ENCODE measurements around the gene FAM222B.
A peak's percentile ranks its signal among the peaks of the same experiment; 100 is the strongest.

Gene FAM222B

DNA sequence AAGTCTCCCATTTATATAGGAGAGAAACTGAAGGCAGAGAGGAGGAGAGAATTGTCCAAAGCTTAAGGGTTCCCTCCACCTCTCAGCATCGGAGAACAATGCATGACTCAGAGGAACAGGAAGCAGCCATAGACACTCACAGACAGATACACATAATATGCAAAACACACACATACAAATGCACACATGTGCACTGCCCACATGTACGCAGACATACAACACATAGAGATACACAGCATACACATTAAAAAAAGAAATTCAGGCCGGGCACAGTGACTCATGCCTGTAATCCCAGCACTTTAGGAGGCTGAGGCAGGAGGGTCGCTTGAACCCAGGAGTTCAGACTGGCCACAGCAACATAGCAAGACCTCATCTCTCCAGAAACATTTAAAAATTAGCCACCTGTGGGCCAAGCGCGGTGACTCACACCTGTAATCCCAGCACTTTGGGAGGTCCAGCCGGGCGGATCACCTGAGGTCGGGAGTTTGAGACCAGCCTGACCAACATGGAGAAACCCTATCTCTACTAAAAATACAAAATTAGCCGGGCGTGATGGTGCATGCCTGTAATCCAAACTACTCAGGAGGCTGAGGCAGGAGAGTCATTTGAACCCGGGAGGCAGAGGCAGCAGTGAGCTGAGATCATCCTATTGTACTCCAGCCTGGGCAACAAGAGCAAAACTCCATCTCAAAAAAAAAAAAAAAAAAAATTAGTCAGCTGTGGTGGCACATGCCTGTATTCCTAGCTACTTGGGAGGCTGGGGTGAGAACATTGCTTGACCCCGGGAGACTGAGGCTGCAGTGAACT is 23.6 kb upstream of the FAM222B start:
- Histone ChIP-seq H3K36me3 (ENCODE audit: insufficient read depth, low read length) (no peaks in the 10 kb centered on the region), H3K27ac (ENCODE audit: low read depth, low read length) (no peak overlapping the region), H3K4me3 (ENCODE audit: low read depth in 1 of 2, low read length in 2 of 2) (no peak overlapping the region), H3K9me3 (ENCODE audit: low read length) (no peaks in the 10 kb centered on the region), H3K27me3 (ENCODE audit: control insufficient read depth in 1 of 2, insufficient read depth in 2 of 2, low read length in 2 of 2) (no peaks in the 10 kb centered on the region), H3K9ac (ENCODE audit: low read length) (no peak overlapping the region), H3K4me1 (ENCODE audit: insufficient read depth, low read length) (no peaks in the 10 kb centered on the region)

DNA sequence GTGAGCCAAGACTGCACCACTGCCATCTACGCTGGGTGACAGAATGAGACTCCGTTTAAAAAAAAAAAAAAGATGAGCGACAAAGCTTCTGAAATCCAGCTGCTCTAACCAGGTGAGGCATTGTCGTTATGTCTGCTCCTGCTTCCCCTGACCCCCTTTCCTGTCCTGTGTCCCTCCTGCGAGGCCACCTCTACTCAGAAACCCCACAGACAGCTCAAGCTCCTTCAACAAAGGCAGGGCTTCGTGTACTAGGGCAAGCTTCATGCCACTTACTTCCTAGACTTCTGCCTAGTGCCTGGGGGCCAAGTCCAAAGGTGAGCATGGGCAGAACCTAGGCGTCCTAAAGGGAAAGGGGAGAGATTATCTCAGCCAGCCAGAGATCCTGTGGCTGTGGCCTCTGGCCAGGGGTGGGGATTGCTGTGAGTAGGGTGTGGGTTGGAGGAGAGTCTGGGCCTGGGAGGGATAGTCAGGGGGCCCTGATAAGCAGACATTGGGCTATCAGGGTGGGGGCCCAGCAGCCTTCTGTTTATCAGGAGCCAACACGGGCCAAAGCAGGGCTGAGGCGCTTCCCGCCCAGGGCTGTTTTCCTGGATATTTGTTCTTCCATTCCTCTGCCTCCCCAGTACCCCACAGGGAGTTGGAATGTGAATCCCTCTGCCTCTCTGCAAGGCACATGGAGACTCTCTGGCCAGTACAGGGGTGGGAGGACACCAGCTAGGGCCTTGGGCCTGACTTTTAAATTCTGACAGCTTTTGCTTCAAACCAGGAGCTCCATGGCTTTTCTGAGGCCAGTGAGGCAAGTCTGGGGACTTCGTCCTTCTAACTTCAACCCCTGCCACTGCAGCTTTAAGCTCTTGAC is 22.6 kb upstream of the FAM222B start:
- Histone ChIP-seq H3K4me3 (ENCODE audit: low read depth in 1 of 2, low read length in 2 of 2) (no peak overlapping the region), H3K4me1 (ENCODE audit: insufficient read depth, low read length) (no peaks in the 10 kb centered on the region), H3K36me3 (ENCODE audit: insufficient read depth, low read length) (peaks cover 6% of the 10 kb centered on the region), H3K27ac (ENCODE audit: low read depth, low read length) (no peak overlapping the region), H3K27me3 (ENCODE audit: control insufficient read depth in 1 of 2, insufficient read depth in 2 of 2, low read length in 2 of 2) (no peaks in the 10 kb centered on the region), H3K9ac (ENCODE audit: low read length) (no peak overlapping the region), H3K9me3 (ENCODE audit: low read length) (no peaks in the 10 kb centered on the region)

- Histone ChIP-seq H3K9ac (ENCODE audit: low read length) (no peak overlapping the region), H3K4me1 (ENCODE audit: insufficient read depth, low read length) (no peaks in the 10 kb centered on the region), H3K4me3 (ENCODE audit: low read depth in 1 of 2, low read length in 2 of 2) (no peak overlapping the region), H3K27ac (ENCODE audit: low read depth, low read length) (no peak overlapping the region), H3K9me3 (ENCODE audit: low read length) (no peaks in the 10 kb centered on the region), H3K27me3 (ENCODE audit: control insufficient read depth in 1 of 2, insufficient read depth in 2 of 2, low read length in 2 of 2) (no peaks in the 10 kb centered on the region), H3K36me3 (ENCODE audit: insufficient read depth, low read length) (peaks cover 11% of the 10 kb centered on the region)
These were observed 21.4 kb upstream of the FAM222B start for GRCh38 chr17:28863953-28864352.

DNA sequence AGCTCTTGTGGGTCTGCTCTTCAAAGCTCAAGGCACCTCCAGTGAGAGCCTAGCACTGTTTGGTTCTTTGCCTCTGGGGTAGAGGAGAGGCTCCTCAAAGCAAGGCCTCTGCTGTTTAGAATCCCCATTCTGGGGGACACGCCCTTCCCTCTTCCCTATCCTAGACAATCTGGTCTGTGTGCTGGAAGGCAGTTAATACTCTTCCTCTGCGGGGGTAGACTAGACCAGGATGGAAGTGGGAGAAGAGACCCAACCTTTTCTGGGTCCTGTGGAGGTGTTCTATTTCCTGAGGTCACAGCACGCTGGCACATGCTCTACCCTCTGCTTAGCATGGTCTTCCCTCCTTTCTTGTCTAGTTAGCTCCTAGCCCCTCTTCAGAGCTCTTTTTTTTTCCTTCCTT is 20.0 kb upstream of the FAM222B start:
- no peak overlapping the region for H3K4me3 ChIP-seq (ENCODE audit: low read depth in 1 of 2, low read length in 2 of 2)

GRCh38 chr17:28861393-28862203 is 19.0 kb upstream of the FAM222B start:
- H3K9ac ChIP-seq (ENCODE audit: low read length): no peak overlapping the region

More for the DNA sequence above, 20.0 kb upstream of the FAM222B start:
- Histone ChIP-seq H3K27ac (ENCODE audit: low read depth, low read length) (no peak overlapping the region), H3K4me1 (ENCODE audit: insufficient read depth, low read length) (no peaks in the 10 kb centered on the region), H3K27me3 (ENCODE audit: control insufficient read depth in 1 of 2, insufficient read depth in 2 of 2, low read length in 2 of 2) (no peaks in the 10 kb centered on the region), H3K36me3 (ENCODE audit: insufficient read depth, low read length) (peaks cover 25% of the 10 kb centered on the region), H3K9ac (ENCODE audit: low read length) (no peak overlapping the region), H3K9me3 (ENCODE audit: low read length) (no peaks in the 10 kb centered on the region)

GRCh38 chr17:28860363-28860808 is 17.8 kb upstream of the FAM222B start:
- Histone ChIP-seq H3K4me1 (ENCODE audit: insufficient read depth, low read length) (peaks cover 4% of the 10 kb centered on the region), H3K27ac (ENCODE audit: low read depth, low read length) (no peak overlapping the region), H3K9ac (ENCODE audit: low read length) (no peak overlapping the region), H3K27me3 (ENCODE audit: control insufficient read depth in 1 of 2, insufficient read depth in 2 of 2, low read length in 2 of 2) (no peaks in the 10 kb centered on the region), H3K9me3 (ENCODE audit: low read length) (no peaks in the 10 kb centered on the region), H3K4me3 (ENCODE audit: low read depth in 1 of 2, low read length in 2 of 2) (no peak overlapping the region), H3K36me3 (ENCODE audit: insufficient read depth, low read length) (peaks cover 29% of the 10 kb centered on the region)

More at GRCh38 chr17:28861393-28862203, 19.0 kb upstream of the FAM222B start:
- Histone ChIP-seq H3K9me3 (ENCODE audit: low read length) (no peaks in the 10 kb centered on the region), H3K4me3 (ENCODE audit: low read depth in 1 of 2, low read length in 2 of 2) (no peak overlapping the region), H3K4me1 (ENCODE audit: insufficient read depth, low read length) (no peaks in the 10 kb centered on the region), H3K27me3 (ENCODE audit: control insufficient read depth in 1 of 2, insufficient read depth in 2 of 2, low read length in 2 of 2) (no peaks in the 10 kb centered on the region), H3K36me3 (ENCODE audit: insufficient read depth, low read length) (peaks cover 25% of the 10 kb centered on the region), H3K27ac (ENCODE audit: low read depth, low read length) (no peak overlapping the region)

- no peaks in the 10 kb centered on the region for H3K27me3 ChIP-seq (ENCODE audit: control insufficient read depth in 1 of 2, insufficient read depth in 2 of 2, low read length in 2 of 2)
- H3K36me3 ChIP-seq (ENCODE audit: insufficient read depth, low read length): peaks cover 29% of the 10 kb centered on the region
- peaks cover 10% of the 10 kb centered on the region for H3K4me1 ChIP-seq (ENCODE audit: insufficient read depth, low read length)
- H3K9ac ChIP-seq (ENCODE audit: low read length): no peak overlapping the region
- H3K27ac ChIP-seq (ENCODE audit: low read depth, low read length): no peak overlapping the region
- no peaks in the 10 kb centered on the region for H3K9me3 ChIP-seq (ENCODE audit: low read length)
- H3K4me3 ChIP-seq (ENCODE audit: low read depth in 1 of 2, low read length in 2 of 2): no peak overlapping the region
These were observed 16.3 kb upstream of the FAM222B start for GRCh38 chr17:28858801-28859355.

DNA sequence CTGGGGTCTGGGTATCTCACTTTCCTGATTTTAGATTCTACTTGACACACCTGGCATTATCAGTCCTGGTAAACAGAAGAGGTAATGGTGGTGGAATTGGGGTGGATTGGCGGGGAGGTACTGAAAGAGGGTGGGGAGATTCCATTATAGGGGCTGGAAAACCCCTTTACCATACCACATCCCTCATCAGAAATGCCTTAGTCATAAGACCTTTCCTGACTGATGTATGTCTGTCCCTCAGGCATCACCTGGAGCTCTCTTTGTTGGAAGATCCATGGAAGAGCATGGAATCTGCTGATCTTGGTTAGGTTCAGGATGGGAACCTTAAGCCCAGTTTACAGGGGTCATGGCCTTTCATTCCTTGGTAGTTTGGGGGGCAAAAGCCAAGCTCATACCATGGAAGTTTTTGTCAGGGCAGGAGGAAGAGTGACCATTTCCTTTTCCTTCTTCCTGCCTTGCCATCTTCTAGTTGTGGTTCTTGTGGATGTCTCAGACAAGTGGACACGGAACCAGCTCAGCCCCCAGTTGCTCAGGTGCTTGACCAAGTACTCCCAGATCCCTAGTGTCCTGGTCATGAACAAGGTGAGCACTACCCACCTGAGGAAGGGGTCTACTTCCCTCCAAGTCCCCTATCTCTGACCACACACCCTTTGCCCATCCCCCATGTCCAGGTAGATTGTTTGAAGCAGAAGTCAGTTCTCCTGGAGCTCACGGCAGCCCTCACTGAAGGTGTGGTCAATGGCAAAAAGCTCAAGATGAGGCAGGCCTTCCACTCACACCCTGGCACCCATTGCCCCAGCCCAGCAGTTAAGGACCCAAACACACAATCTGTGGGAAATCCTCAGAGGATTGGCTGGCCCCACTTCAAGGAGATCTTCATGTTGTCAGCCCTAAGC is 15.6 kb upstream of the FAM222B start:
- no peak overlapping the region for H3K9ac ChIP-seq (ENCODE audit: low read length)
- no peak overlapping the region for H3K27ac ChIP-seq (ENCODE audit: low read depth, low read length)
- H3K4me1 ChIP-seq (ENCODE audit: insufficient read depth, low read length): peaks cover 10% of the 10 kb centered on the region
- no peak overlapping the region for H3K4me3 ChIP-seq (ENCODE audit: low read depth in 1 of 2, low read length in 2 of 2)
- peaks cover 29% of the 10 kb centered on the region for H3K36me3 ChIP-seq (ENCODE audit: insufficient read depth, low read length)
- no peaks in the 10 kb centered on the region for H3K27me3 ChIP-seq (ENCODE audit: control insufficient read depth in 1 of 2, insufficient read depth in 2 of 2, low read length in 2 of 2)
- H3K9me3 ChIP-seq (ENCODE audit: low read length): no peaks in the 10 kb centered on the region

DNA sequence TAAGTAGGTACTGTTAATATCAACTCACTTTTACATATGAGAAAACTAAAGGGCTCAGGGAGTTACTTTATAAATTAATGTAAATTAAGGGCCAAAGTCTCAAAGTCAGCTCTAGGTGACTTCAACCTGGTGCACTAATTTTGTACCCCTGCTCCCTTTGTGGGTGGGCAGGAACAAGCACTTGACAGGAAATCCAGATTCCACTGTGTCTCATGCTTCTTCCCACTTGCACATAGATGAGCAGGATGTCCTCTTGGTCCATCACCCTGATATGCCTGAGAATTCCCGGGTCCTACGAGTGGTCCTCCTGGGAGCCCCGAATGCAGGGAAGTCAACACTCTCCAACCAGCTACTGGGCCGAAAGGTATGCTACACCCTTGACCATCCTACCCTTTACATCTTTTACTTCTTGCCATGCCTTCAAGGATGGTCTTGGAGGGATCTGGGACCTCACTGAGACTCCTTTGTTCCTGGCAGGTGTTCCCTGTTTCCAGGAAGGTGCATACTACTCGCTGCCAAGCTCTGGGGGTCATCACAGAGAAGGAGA is 13.5 kb upstream of the FAM222B start:
- no peak overlapping the region for H3K9ac ChIP-seq (ENCODE audit: low read length)
- H3K36me3 ChIP-seq (ENCODE audit: insufficient read depth, low read length): peaks cover 29% of the 10 kb centered on the region
- peaks cover 10% of the 10 kb centered on the region for H3K4me1 ChIP-seq (ENCODE audit: insufficient read depth, low read length)
- H3K27me3 ChIP-seq (ENCODE audit: control insufficient read depth in 1 of 2, insufficient read depth in 2 of 2, low read length in 2 of 2): no peaks in the 10 kb centered on the region
- no peak overlapping the region for H3K27ac ChIP-seq (ENCODE audit: low read depth, low read length)
- H3K4me3 ChIP-seq (ENCODE audit: low read depth in 1 of 2, low read length in 2 of 2): no peak overlapping the region
- no peaks in the 10 kb centered on the region for H3K9me3 ChIP-seq (ENCODE audit: low read length)

DNA sequence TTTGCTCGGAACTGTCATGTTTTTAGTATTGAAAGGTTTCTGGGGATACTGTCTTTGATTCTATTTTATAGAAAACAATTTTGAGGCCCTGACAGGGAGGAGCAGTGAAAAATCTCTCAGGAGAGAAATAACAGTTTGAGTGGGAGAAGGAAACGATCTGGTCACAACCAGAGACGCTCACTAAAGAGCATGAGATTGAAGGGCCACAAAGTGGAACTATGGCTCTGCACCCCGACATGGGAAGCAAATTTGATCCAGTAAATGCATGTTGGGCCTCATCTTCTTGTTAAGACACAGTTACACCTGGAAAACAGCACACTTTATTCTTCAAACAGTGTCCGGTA is 12.7 kb upstream of the FAM222B start:
- Histone ChIP-seq H3K9me3 (ENCODE audit: low read length) (no peaks in the 10 kb centered on the region), H3K27ac (ENCODE audit: low read depth, low read length) (peak overlapping the region; percentile 74), H3K4me1 (ENCODE audit: insufficient read depth, low read length) (peaks cover 10% of the 10 kb centered on the region), H3K36me3 (ENCODE audit: insufficient read depth, low read length) (peaks cover 24% of the 10 kb centered on the region), H3K4me3 (ENCODE audit: low read depth in 1 of 2, low read length in 2 of 2) (peak overlapping the region; percentile 66 to 73), H3K27me3 (ENCODE audit: control insufficient read depth in 1 of 2, insufficient read depth in 2 of 2, low read length in 2 of 2) (no peaks in the 10 kb centered on the region), H3K9ac (ENCODE audit: low read length) (peak overlapping the region; percentile 69)
